HG02970 (cell line): ENCODE results near the gene LHFPL3.
"Not testable (repeated sequence)": the region's sequence is repeated elsewhere in the genome, so short reads cannot be mapped to it uniquely, and the experiment has no call there.

ENCODE experiments used
- ATAC-seq: cut with Tn5 transposase; IDR thresholded peaks from one replicate; pipeline ENCODE4 v1.9.1; 2021; ENCODE audit warnings: mild to moderate bottlenecking, moderate library complexity, moderate number of reproducible peaks; ENCODE audit not compliant: unreplicated experiment, low FRiP score

The LHFPL3 gene

GRCh38 chr7:104328296-104328969 lies at the start of gene LHFPL3:
Gene LHFPL3 (plus strand): TSS chr7:104328603.
- no peak for ATAC-seq

- not testable (repeated sequence) for ATAC-seq
Measured at GRCh38 chr7:104281685-104282084, 46.7 kb upstream of the LHFPL3 start.

- ATAC-seq: no peak
Measured at GRCh38 chr7:104286839-104287238, 41.6 kb upstream of the LHFPL3 start.

- ATAC-seq: no peak
Measured at GRCh38 chr7:104288137-104288536, 40.3 kb upstream of the LHFPL3 start.

GRCh38 chr7:104294291-104294690 lies 34.1 kb upstream of the LHFPL3 start:
- no peak for ATAC-seq

GRCh38 chr7:104296266-104296665 lies 32.1 kb upstream of the LHFPL3 start:
- ATAC-seq: no peak

GRCh38 chr7:104296900-104297299 lies 31.5 kb upstream of the LHFPL3 start:
- no peak for ATAC-seq

GRCh38 chr7:104299323-104299722 lies 29.1 kb upstream of the LHFPL3 start:
- no peak for ATAC-seq

- no peak for ATAC-seq
Measured at GRCh38 chr7:104299777-104300176, 28.6 kb upstream of the LHFPL3 start.

GRCh38 chr7:104306793-104307192 lies 21.6 kb upstream of the LHFPL3 start:
- ATAC-seq: no peak

GRCh38 chr7:104317948-104318629 lies 10.3 kb upstream of the LHFPL3 start:
- ATAC-seq: no peak

GRCh38 chr7:104327534-104327933 lies 869 bp upstream of the LHFPL3 start:
- no peak for ATAC-seq

- no peak for ATAC-seq
Measured at GRCh38 chr7:104327938-104328295, 486 bp upstream of the LHFPL3 start.

GRCh38 chr7:104328970-104329825 lies 795 bp downstream of the LHFPL3 start:
- no peak for ATAC-seq

GRCh38 chr7:104341546-104341945 lies 13.1 kb downstream of the LHFPL3 start:
- ATAC-seq: no peak

- no peak for ATAC-seq
Measured at GRCh38 chr7:104352736-104353135, 24.3 kb downstream of the LHFPL3 start.

GRCh38 chr7:104357166-104357565 lies 28.8 kb downstream of the LHFPL3 start:
- no peak for ATAC-seq

- no peak for ATAC-seq
Measured at GRCh38 chr7:104358446-104359132, 30.2 kb downstream of the LHFPL3 start.

GRCh38 chr7:104362756-104363155 lies 34.4 kb downstream of the LHFPL3 start:
- no peak for ATAC-seq

GRCh38 chr7:104363355-104363754 lies 35.0 kb downstream of the LHFPL3 start:
- ATAC-seq: no peak

- ATAC-seq: no peak
Measured at GRCh38 chr7:104366390-104366789, 38.0 kb downstream of the LHFPL3 start.
